Embryonic facial prominence (tissue), 1 donor: ENCODE results near the gene MYOCOS.
"Not testable (repeated sequence)": the region's sequence is repeated elsewhere in the genome, so short reads cannot be mapped to it uniquely, and the experiment has no call there.

ENCODE experiments used
- DNase-seq: peaks from one replicate; pipeline ENCODE4 v3.0.0-alpha.2; 2016; ENCODE audit errors: extremely low spot score

The MYOCOS gene

DNA sequence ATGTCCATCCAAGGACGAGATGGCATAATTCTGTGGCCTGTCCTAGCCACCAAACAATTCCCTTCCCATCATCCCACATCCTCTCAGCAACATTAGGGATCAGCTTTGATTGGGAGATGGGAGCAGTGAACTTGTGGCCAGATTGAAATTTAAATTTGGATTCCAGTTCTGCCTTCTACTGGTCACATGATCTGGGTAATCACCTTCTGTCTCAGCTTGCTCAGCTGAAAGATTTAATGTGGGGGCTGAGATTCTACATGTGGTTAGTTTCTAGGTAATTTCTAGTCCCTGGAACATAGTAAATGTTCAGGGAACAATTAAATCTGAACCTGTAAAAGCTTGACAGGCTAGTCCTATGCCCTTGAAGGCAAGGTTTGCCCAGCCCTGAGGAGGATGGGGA lies 3.2 kb downstream of the MYOCOS start:
- no peak for DNase-seq

DNA sequence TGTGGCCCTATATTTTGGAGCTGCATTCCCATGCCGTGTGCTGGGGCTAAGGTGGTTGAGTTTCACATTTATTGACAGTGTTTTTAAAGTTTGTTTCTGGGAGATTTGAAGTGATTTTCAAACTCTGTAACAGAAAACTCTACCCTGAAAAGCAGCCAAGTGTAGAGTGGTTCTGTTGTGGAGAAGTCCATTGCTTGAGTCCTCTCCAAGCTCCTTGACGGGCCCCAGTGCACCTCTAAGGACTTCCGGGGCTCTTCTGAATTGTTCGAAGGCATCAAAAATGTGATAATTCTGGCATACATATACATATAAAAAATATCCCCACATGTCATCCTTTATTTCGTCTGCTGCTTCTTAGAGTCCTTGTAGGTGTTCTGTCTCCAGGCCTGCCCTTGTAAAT lies 5.0 kb downstream of the MYOCOS start:
- DNase-seq: no peak

DNA sequence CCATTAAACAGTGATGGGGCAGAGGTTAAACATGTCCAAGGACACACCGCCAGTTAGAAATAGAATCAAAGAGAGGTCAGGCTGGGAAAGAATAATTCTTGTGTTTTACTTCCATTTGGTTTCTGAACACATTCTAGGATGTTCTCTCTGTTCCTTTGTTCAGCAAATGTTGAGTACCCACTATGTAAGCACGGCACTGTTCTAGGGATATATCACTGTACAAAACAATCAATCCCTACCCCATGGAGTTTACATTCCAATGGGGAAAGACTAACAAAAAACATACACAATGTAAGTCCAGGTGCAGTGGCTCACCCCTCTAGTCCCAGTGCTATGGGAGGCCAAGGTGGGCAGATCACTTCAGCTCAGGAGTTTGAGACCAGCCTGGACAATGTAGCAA lies 6.2 kb downstream of the MYOCOS start:
- no peak for DNase-seq

GRCh38 chr1:171635661-171636060 lies 13.6 kb downstream of the MYOCOS start:
- no peak for DNase-seq

DNA sequence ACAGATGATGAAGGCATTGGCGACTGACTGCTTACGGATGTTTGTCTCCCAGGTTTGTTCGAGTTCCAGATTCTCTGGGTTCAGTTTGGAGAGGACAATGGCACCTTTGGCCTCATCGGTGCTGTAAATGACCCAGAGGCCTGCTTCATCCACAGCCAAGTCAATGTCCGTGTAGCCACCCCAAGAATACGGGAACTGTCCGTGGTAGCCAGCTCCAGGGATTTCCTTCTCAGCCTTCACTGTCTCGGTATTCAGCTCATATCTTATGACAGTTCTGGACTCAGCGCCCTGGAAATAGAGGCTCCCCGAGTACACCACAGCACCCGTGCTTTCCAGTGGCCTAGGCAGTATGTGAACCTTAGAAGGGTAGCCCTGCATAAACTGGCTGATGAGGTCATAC lies 14.1 kb downstream of the MYOCOS start:
- DNase-seq: no peak

- DNase-seq: no peak
Observed at GRCh38 chr1:171637928-171638576, 16.0 kb downstream of the MYOCOS start.

DNA sequence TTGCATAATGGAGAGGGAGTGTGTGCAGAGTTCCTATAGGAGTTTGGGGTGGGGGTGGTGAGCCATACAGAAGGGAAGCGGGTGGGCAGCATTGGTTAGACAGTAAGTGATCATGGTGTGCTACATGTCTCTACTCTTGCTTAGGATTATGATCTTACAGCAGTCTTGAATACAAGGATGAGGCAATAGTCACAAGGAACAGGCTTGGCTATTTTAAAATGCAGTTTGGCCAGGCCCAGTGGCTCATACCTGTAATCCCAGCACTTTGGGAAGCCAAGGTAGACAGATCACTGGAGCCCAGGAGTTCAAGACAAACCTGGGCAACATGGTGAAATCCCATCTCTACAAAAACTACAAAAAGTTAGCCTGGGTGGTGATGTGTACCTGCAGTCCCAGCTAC lies 18.2 kb downstream of the MYOCOS start:
- no peak for DNase-seq

- DNase-seq: no peak
Observed at GRCh38 chr1:171641076-171641864, 19.2 kb downstream of the MYOCOS start.

DNA sequence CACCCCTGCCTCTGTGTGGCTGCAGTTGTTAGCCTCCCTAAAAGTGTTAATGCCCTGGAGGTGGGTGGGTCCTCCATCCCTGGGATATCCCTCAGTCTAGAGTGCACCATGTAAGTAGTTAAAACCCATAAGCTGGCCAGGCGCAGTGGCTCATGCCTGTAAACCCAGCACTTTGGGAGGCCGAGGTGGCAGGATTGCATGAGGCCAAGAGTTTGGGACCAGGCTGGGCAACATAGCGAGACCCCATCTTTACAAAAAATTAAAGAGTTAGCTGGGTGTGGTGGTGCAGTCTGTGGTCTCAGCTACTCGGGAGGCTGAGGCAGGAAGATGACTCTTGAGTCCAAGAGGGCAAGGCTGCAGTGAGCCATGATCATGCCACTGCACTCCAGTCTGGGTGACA lies 20.2 kb downstream of the MYOCOS start:
- no peak for DNase-seq

- no peak for DNase-seq
Observed at GRCh38 chr1:171643156-171643555, 21.1 kb downstream of the MYOCOS start.

GRCh38 chr1:171644805-171645483 lies 22.9 kb downstream of the MYOCOS start:
- no peak for DNase-seq

- no peak for DNase-seq
Observed at GRCh38 chr1:171645553-171646248, 23.7 kb downstream of the MYOCOS start.

- no peak for DNase-seq
Observed at GRCh38 chr1:171646249-171646560, 24.2 kb downstream of the MYOCOS start.

GRCh38 chr1:171652234-171652822 lies 30.3 kb downstream of the MYOCOS start, which contains the start of gene MYOC:
Gene MYOC (minus strand): TSS chr1:171652688. CDS start chr1:171652611, 77 bp downstream.
- no peak for DNase-seq

- no peak for DNase-seq
Observed at GRCh38 chr1:171653796-171654195, 31.8 kb downstream of the MYOCOS start.

DNA sequence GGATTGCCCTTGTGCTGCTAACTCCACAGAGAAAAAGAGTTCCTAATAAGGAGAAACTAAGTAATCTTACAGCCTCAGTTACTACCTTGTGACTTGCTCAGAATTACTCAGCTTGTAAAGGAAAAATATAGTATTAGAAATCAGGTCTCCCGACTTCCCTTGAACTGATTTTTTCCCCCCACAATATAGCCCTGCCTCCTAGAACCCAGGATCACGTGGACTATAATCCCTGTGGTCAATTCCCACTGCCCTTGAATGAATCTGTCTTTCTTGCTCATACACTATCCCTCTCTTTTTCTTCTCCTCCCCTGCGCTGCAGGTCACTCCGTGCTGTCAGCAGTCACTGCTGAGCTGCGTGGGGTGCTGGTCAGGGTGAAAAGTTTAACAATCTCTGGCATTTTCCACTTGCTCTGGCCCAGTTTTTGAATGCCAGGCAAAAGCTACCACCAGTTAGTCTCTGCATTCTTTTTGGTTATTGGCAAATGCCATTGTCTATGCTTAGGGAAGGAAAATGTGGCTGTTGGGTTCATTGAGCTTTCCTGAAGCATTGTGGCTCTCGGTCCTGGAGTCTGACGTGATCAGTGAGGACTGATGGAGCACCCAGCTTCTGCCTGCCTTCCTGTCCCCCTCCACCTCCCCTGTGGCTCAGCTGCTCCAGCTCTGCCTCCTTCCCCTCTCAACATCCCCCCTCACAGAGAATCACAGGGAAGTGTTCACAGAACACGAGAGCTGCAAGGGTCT lies 32.3 kb downstream of the MYOCOS start:
- no peak for DNase-seq

DNA sequence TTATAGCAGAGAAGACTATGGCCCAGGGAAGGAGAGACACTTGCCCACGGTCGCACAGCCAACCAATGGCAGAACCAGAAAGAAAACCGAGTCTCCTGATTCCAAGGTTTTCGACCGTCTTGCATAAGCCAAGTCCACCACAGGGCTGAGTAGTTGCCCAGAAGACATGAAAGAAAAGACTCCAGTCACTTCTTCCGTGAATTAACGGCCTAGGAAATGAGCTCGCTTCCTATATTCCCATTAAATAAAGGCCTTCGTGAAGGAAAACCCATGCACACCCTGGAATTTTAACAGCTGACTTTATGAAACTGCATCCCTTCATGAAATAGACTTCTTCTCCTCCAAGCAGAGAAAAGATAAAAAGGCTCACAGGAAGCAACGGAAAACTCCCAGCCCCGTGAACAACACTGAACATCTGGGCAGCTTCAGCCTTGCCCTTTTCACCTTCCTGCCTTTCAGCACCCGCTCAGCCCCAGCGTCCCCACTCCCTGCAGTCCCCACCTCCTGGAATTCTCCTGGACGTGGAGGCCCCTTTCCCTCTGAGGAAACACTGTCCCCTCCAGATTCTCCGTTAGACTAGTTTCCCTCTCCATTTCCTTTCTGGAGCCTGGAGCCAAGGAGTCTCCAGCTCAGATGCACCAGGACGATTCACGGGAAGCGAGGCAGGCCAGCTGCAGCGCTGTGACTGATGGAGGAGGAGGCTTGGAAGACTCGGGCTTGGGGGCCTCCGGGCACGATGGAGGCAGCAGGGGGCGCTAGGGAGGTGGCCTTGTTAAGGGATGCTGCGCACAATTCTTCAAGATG lies 33.1 kb downstream of the MYOCOS start:
- DNase-seq: no peak

DNA sequence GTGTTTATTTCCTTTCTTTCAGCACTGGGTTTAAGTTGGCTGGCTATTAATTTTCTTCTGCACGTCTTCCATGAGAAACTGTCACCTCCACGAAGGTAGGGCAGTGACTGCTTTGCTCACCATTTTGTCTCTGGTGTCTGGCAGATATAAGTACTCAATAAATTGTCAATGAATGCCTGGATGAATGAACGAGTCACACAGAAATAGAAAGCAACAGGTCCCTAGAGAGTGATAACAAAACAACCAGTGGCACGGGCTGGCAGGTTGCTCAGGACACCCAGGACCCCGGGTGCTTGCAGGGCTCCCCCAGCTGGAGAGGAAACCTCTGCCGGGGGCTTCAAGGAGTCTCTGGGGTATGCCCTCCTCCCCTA lies 33.7 kb downstream of the MYOCOS start:
- no peak for DNase-seq

GRCh38 chr1:171656206-171656605 lies 34.2 kb downstream of the MYOCOS start:
- DNase-seq: not testable (repeated sequence)

DNA sequence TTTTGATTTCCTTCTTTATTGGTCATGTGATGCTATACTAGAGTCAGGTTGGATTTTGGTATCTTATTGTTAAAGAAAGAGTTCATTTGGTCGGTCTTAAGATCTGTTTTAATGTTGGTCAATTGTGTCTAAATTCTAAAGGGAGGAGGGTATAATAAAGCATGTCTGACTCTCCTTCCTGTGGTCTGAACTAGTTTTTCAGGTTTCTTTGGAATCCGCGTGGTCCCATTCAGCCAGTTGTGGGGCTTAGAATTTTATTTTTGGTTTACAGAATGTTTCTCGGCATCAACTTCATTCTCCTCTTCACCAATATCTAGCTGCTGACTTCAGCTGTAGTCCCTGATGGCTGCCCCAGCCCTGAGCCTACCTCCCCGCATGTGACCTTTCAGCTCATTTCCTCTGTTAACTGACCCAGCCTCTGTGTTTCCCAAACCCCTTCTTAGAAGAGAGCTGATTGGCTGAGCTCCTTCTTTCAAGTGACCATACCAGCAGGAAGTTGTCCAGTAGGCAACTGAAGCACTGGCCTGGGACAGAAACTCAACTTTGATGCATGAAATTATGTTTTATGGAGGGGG lies 39.1 kb downstream of the MYOCOS start:
- DNase-seq: no peak
